ENCODE measurements around the gene MAP3K2. TPM values are rescaled to one million over a fixed set of nuclear protein-coding genes. Genes with fewer than 3 reads are reported as not detected.

The MAP3K2 gene
- total and polyA plus RNA-seq, 2 of the 4 experiments (the other 2 are of a cell fraction), result 6.2 to 30.8 TPM

- CTCF ChIA-PET, result no interaction called here
- Histone ChIP-seq H3K27me3 (ENCODE audit: control insufficient read depth, insufficient read depth, low read length) (no peaks in the 10 kb centered on the region), H3K18ac (ENCODE audit: low read depth, low read length) (no peak overlapping the region), H3K27ac (ENCODE audit: insufficient read depth, low read length) (no peak overlapping the region), H3K9me3 (ENCODE audit: control insufficient read depth, insufficient read depth, low read length) (no peaks in the 10 kb centered on the region), H3K4me2 (ENCODE audit: low read depth, low read length) (no peak overlapping the region), H3K36me3 (ENCODE audit: control insufficient read depth, insufficient read depth, low read length) (peaks cover 2% of the 10 kb centered on the region), H3K14ac (replicated peaks; ENCODE audit: low read depth, low read length) (no peak overlapping the region), H3K79me1 (ENCODE audit: low read depth in 1 of 2, low read length in 2 of 2) (0 out of 4 replicates have a peak, but pooled peaks cover 0 to 3% of the 10 kb centered on the region in 2 experiments), H3K4me3 (ENCODE audit: insufficient read depth, low read depth, low read length) (no peak overlapping the region), H4K5ac (ENCODE audit: low read depth, low read length) (no peak overlapping the region), H2AK9ac (replicated peaks; ENCODE audit: low read depth, low read length, poor library complexity) (no peak overlapping the region), H3K56ac (ENCODE audit: extremely low read depth, insufficient read depth, low read length) (no peak overlapping the region), H2BK20ac (ENCODE audit: low read depth, low read length) (no peak overlapping the region), H3K4ac (ENCODE audit: low read depth, low read length) (no peak overlapping the region), H4K8ac (ENCODE audit: low read depth in 2 of 2, low read length in 2 of 2) (no peak overlapping the region), H3K9ac (ENCODE audit: low read depth, low read length) (no peak overlapping the region), H2AK5ac (ENCODE audit: low read depth, low read length) (no peak overlapping the region), H2BK120ac (ENCODE audit: low read depth, low read length) (no peak overlapping the region), H3K4me1 (ENCODE audit: control insufficient read depth, insufficient read depth, low read length) (no peaks in the 10 kb centered on the region), H3K23ac (ENCODE audit: low read depth, low read length) (no peak overlapping the region), H2BK5ac (ENCODE audit: low read depth, low read length, poor library complexity, severe bottlenecking) (no peak overlapping the region), H2AFZ (replicated peaks; ENCODE audit: low read length, poor library complexity) (no peak overlapping the region), H3K9me1 (ENCODE audit: insufficient read depth, low read length) (0 out of 2 replicates have a peak, but pooled peaks cover 3% of the 10 kb centered on the region), H4K20me1 (ENCODE audit: insufficient read depth, low read length) (no peaks in the 10 kb centered on the region), H2BK15ac (ENCODE audit: low read depth, low read length) (no peak overlapping the region), H4K91ac (ENCODE audit: insufficient read depth, low read depth, low read length) (no peak overlapping the region)
- dilution Hi-C loops (cut with HindIII; ENCODE audit: low sequenced_read_pairs, unreplicated experiment), result no loop called here
- no TSS peak for BruUV-seq (replicated peaks)
- peak; percentile 37 for DNase-seq
- intact Hi-C loops (cut with micrococcal nuclease), result no loop called here
- TF ChIP-seq BHLHE40 (IDR thresholded peaks at IDR 0.05; ENCODE audit: low read depth, low read length) (no peak), MAZ (IDR thresholded peaks at IDR 0.05; ENCODE audit: borderline replicate concordance, low read depth, low read length) (no peak), CHD1 (IDR thresholded peaks at IDR 0.05; ENCODE audit: low read depth, low read length) (no peak), NFE2L2 (IDR thresholded peaks at IDR 0.05; ENCODE audit: low read depth, low read length) (no peak), MAFK (IDR thresholded peaks at IDR 0.05; ENCODE audit: low read depth, low read length) (no peak), POLR2A (IDR thresholded peaks at IDR 0.05; ENCODE audit: low read depth, low read length) (no peak), RAD21 (IDR thresholded peaks at IDR 0.05; ENCODE audit: low read length) (no peak), MXI1 (IDR thresholded peaks at IDR 0.05; ENCODE audit: borderline replicate concordance, low read depth, low read length) (no peak), CTCF (conservative IDR thresholded peaks at IDR 0.05; ENCODE audit: low read depth, low read length) (no peak), ELK1 (IDR thresholded peaks at IDR 0.05; ENCODE audit: borderline replicate concordance, low read depth, low read length) (no peak), USF2 (IDR thresholded peaks at IDR 0.05; ENCODE audit: low read depth, low read length) (no peak)
- POLR2A ChIA-PET (ENCODE audit: unreplicated experiment), result no interaction called here
- no peak for ATAC-seq (ENCODE audit: low read depth)
- WGBS, 2 experiments (ENCODE audit: extremely low coverage in 2 of 2, insufficient read length in 1 of 2), result no CpG with 5 or more reads among the region's 1 CpG
- in situ Hi-C loops (cut with MboI; ENCODE audit: low sequenced_read_pairs), result no loop called here
Measured at GRCh38 chr2:127302168-127302567, 85.6 kb downstream of the MAP3K2 start.
